ENCODE measurements around the gene TMEM37.

GRCh38 chr2:119487434-119488244 is 56.0 kb downstream of the TMEM37 start:
- TF ChIP-seq POLR2A (IDR thresholded peaks at IDR 0.05; ENCODE audit: low read depth, low read length) (no peak), TAF1 (IDR thresholded peaks at IDR 0.05; ENCODE audit: borderline replicate concordance, low read depth, low read length) (no peak), POLR2AphosphoS5 (IDR thresholded peaks at IDR 0.05; ENCODE audit: low read depth, low read length) (no peak)
